Smooth muscle cell (in vitro differentiated cells): ENCODE results near the gene SLC16A6. TPM values are rescaled to one million over a fixed set of nuclear protein-coding genes. Genes with fewer than 3 reads are reported as not detected.
"Not testable (repeated sequence)": the region's sequence is repeated elsewhere in the genome, so short reads cannot be mapped to it uniquely, and the experiment has no call there.

Experiments used
- DNase-seq: peaks from one replicate; lab custom pipeline; 2025; ENCODE audit not compliant: unreplicated experiment; lab: John Stamatoyannopoulos, UW
- H2AFZ ChIP-seq: fragments of 200-600 bp; sonication (generic); 2 replicates; pipeline ENCODE4 v1.6.0; 2016; ENCODE audit warnings: antibody characterized with exemption, low read depth, mild to moderate bottlenecking
- H3F3A ChIP-seq: fragments of 200-600 bp; sonication (generic); 2 replicates; pipeline ENCODE4 v1.6.0; 2017; ENCODE audit warnings: antibody characterized with exemption, low read depth
- H3K27ac ChIP-seq: fragments of 200-600 bp; sonication (generic); 2 replicates; pipeline ENCODE4 v1.5.1; 2016; ENCODE audit warnings: low read depth, mild to moderate bottlenecking
- H3K27me3 ChIP-seq: fragments of 200-600 bp; sonication (generic); 2 replicates; pipeline ENCODE4 v1.6.1; 2016; ENCODE audit warnings: low read depth, mild to moderate bottlenecking
- H3K36me3 ChIP-seq: fragments of 200-600 bp; sonication (generic); 2 replicates; pipeline ENCODE4 v1.5.1; 2016; ENCODE audit warnings: low read depth
- H3K4me1 ChIP-seq: fragments of 200-600 bp; sonication (generic); 2 replicates; pipeline ENCODE4 v1.5.1; 2016; ENCODE audit warnings: low read depth
- H3K4me2 ChIP-seq: fragments of 200-600 bp; sonication (generic); 2 replicates; pipeline ENCODE4 v1.6.0; 2016; ENCODE audit warnings: mild to moderate bottlenecking
- H3K4me3 ChIP-seq: fragments of 200-600 bp; sonication (generic); 2 replicates; pipeline ENCODE4 v1.5.1; 2016; ENCODE audit warnings: mild to moderate bottlenecking
- H3K79me2 ChIP-seq: fragments of 200-600 bp; sonication (generic); 2 replicates; pipeline ENCODE4 v1.6.0; 2016; ENCODE audit warnings: low read depth, mild to moderate bottlenecking
- H3K9ac ChIP-seq: fragments of 200-600 bp; sonication (generic); 2 replicates; pipeline ENCODE4 v1.6.0; 2016; ENCODE audit warnings: low read depth
- H3K9me3 ChIP-seq: fragments of 200-600 bp; sonication (generic); replicated peaks from 2 replicates; pipeline ENCODE4 v1.5.1; 2016; ENCODE audit warnings: low read depth
- H4K20me1 ChIP-seq: fragments of 200-600 bp; sonication (generic); 2 replicates; pipeline ENCODE4 v1.6.0; 2016; ENCODE audit warnings: low read depth
- CTCF ChIP-seq: fragments of 200-600 bp; sonication (generic); IDR thresholded peaks from 2 replicates; pipeline ENCODE4 v1.5.1; 2017; ENCODE audit warnings: borderline replicate concordance, mild to moderate bottlenecking, antibody characterized with exemption; ENCODE audit not compliant: insufficient read depth, poor library complexity, severe bottlenecking
- WGBS: methylation state at CpG from one replicate; pipeline ENCODE4 v1.1.7; 2016; ENCODE audit warnings: low lambda C conversion rate; 5-methylcytosine and 5-hydroxymethylcytosine counted together
- polyA plus RNA-seq: library from polyadenylated mRNA; unstranded; fragments of >200 nt; fragmentation: Nextera tagmentation; extraction: Ambion mirVana; gene quantifications from 2 replicates; pipeline ENCODE4 v1.2.1, GENCODE V29; 2016
- total RNA-seq: library from RNA; depleted of rRNA; stranded (reverse); fragments of >200 nt; gene quantifications from 2 replicates; pipeline ENCODE4 v1.2.3, GENCODE V29; 2014

Gene SLC16A6
- total and polyA plus RNA-seq, 2 experiments from 2014 or later = 0.04 TPM; not detected in 1

- H3K9me3 ChIP-seq = no peaks in the 10 kb centered on the region
- 93% methylated on average over 8 of the region's 8 CpGs for WGBS
- no peaks in the 10 kb centered on the region for H3F3A ChIP-seq
- H3K4me2 ChIP-seq = no peak overlapping the region
- no peak overlapping the region for H3K4me3 ChIP-seq
- H3K9ac ChIP-seq = no peak overlapping the region
- no peaks in the 10 kb centered on the region for H4K20me1 ChIP-seq
- no peaks in the 10 kb centered on the region for H3K79me2 ChIP-seq
- no peaks in the 10 kb centered on the region for H3K4me1 ChIP-seq
- H3K27ac ChIP-seq = no peak overlapping the region
- no peaks in the 10 kb centered on the region for H3K36me3 ChIP-seq
- no peaks in the 10 kb centered on the region for H3K27me3 ChIP-seq
- H2AFZ ChIP-seq = no peak overlapping the region
- no peak for DNase-seq
- no peak for TF ChIP-seq CTCF
Measured at GRCh38 chr17:68222606-68223005, 68.3 kb downstream of the SLC16A6 start.

- no peaks in the 10 kb centered on the region for H3K36me3 ChIP-seq
- H3K4me2 ChIP-seq = no peak overlapping the region
- no peaks in the 10 kb centered on the region for H4K20me1 ChIP-seq
- no peak overlapping the region for H3K4me3 ChIP-seq
- no peak overlapping the region for H3K27ac ChIP-seq
- 64% methylated on average over 4 of the region's 4 CpGs for WGBS
- no peaks in the 10 kb centered on the region for H3K79me2 ChIP-seq
- no peaks in the 10 kb centered on the region for H3K27me3 ChIP-seq
- no peaks in the 10 kb centered on the region for H3K9me3 ChIP-seq
- no peak for TF ChIP-seq CTCF
- H3F3A ChIP-seq = no peaks in the 10 kb centered on the region
- no peak overlapping the region for H2AFZ ChIP-seq
- no peak overlapping the region for H3K9ac ChIP-seq
- H3K4me1 ChIP-seq = no peaks in the 10 kb centered on the region
- no peak for DNase-seq
Measured at GRCh38 chr17:68221786-68222185, 69.1 kb downstream of the SLC16A6 start.

GRCh38 chr17:68220786-68221185 lies 70.1 kb downstream of the SLC16A6 start:
- H3K9ac ChIP-seq, DNase-seq: not testable (repeated sequence)

GRCh38 chr17:68220186-68220585 lies 70.7 kb downstream of the SLC16A6 start:
- H3K36me3 ChIP-seq, H3K27ac ChIP-seq, DNase-seq, H3K4me1 ChIP-seq, H4K20me1 ChIP-seq, H3K9ac ChIP-seq, H3K4me2 ChIP-seq, H3K4me3 ChIP-seq, H2AFZ ChIP-seq, H3K9me3 ChIP-seq, H3F3A ChIP-seq, H3K27me3 ChIP-seq, H3K79me2 ChIP-seq: not testable (repeated sequence)
- 94% methylated on average over 2 of the region's 2 CpGs for WGBS

More at GRCh38 chr17:68220786-68221185, 70.1 kb downstream of the SLC16A6 start:
- not testable (repeated sequence) for H3K27me3 ChIP-seq, H3K4me3 ChIP-seq, H2AFZ ChIP-seq, H3K36me3 ChIP-seq, H3K79me2 ChIP-seq, H3F3A ChIP-seq, H4K20me1 ChIP-seq, H3K9me3 ChIP-seq, H3K4me2 ChIP-seq, H3K4me1 ChIP-seq, H3K27ac ChIP-seq
- WGBS = 95% methylated on average over 12 of the region's 12 CpGs

GRCh38 chr17:68219429-68219828 lies 71.5 kb downstream of the SLC16A6 start:
- H3K27me3 ChIP-seq, H3K9me3 ChIP-seq, H3K4me1 ChIP-seq, H3K27ac ChIP-seq, H3K79me2 ChIP-seq, H3K4me2 ChIP-seq, H3F3A ChIP-seq, H2AFZ ChIP-seq, H3K36me3 ChIP-seq, H3K4me3 ChIP-seq, DNase-seq, H3K9ac ChIP-seq, H4K20me1 ChIP-seq: not testable (repeated sequence)
- WGBS = 95% methylated on average over 5 of the region's 5 CpGs

Other genes with a start within 250 kb of the SLC16A6 start
- gene AMZ2, start 43.1 kb downstream of the SLC16A6 start, total RNA-seq = 66.3 and 89.7 TPM in 2 replicates
- gene AMZ2, start 43.1 kb downstream of the SLC16A6 start, polyA plus RNA-seq = 74.8 and 75.5 TPM in 2 replicates
- gene ARSG, start 368 bp upstream of the SLC16A6 start, total RNA-seq = 1.0 and 2.3 TPM in 2 replicates
- gene ARSG, start 368 bp upstream of the SLC16A6 start, polyA plus RNA-seq = 2.4 and 2.7 TPM in 2 replicates
- gene WIPI1, start 166.4 kb upstream of the SLC16A6 start, total RNA-seq = 177 and 196 TPM in 2 replicates
- gene WIPI1, start 166.4 kb upstream of the SLC16A6 start, polyA plus RNA-seq = 169 and 188 TPM in 2 replicates
- 340 and 393 TPM in 2 replicates for gene PRKAR1A, start 221.3 kb upstream of the SLC16A6 start, total RNA-seq
- 274 and 302 TPM in 2 replicates for gene PRKAR1A, start 221.3 kb upstream of the SLC16A6 start, polyA plus RNA-seq